Testis (tissue), 3 donors: Measurements from ENCODE around the gene AFP. TPM values are rescaled to one million over a fixed set of nuclear protein-coding genes. Genes with fewer than 3 reads are reported as not detected.

Source experiments
- DNase-seq: peaks from one replicate; pipeline ENCODE4 v3.0.0-alpha.2; 2019
- H3K27ac ChIP-seq, 2 donors: fragments of 200-600 bp; sonication (generic); one replicate each; pipeline ENCODE4 v1.5.1; 2019
- H3K27me3 ChIP-seq: fragments of 200-600 bp; sonication (generic); one replicate; pipeline ENCODE4 v1.5.1; 2019
- H3K36me3 ChIP-seq: fragments of 200-600 bp; sonication (generic); one replicate; pipeline ENCODE4 v1.5.1; 2017; ENCODE audit warnings: low read depth; ENCODE audit errors: missing control alignments
- H3K4me1 ChIP-seq: fragments of 200-600 bp; sonication (generic); one replicate; pipeline ENCODE4 v1.5.1; 2019
- H3K4me3 ChIP-seq, 2 donors: fragments of 200-600 bp; sonication (generic); one replicate each; pipeline ENCODE4 v1.5.1; 2017 to 2019
- H3K9me3 ChIP-seq: fragments of 200-600 bp; sonication (generic); one replicate; pipeline ENCODE4 v1.5.1; 2017
- POLR2A ChIP-seq: fragments of 450-650 bp; IDR thresholded peaks from one replicate; pipeline ENCODE4 v1.6.1; 2017; ENCODE audit warnings: antibody characterized with exemption, mild to moderate bottlenecking, moderate library complexity
- WGBS, 2 donors: methylation state at CpG; one replicate each; pipeline ENCODE4 v1.1.5; 2018; 5-methylcytosine and 5-hydroxymethylcytosine counted together
- intact Hi-C: fragments of 100-400 bp; cut with DNase I; formaldehyde crosslinking; loops from one replicate; pipeline ENCODE4 v1.15.1; 2023; ENCODE audit warnings: low total_unique reads
- polyA plus RNA-seq: library from polyadenylated mRNA; stranded (reverse); fragments of 350-450 nt; fragmentation: Illumina TruSeq; extraction: RNeasy Lipid Tissue Mini Kit (QIAGEN cat#74804); gene quantifications from one replicate; pipeline ENCODE4 v1.2.3, GENCODE V29; 2014; ENCODE audit warnings: low read depth, low replicate concordance; ENCODE audit not compliant: insufficient read depth
- total RNA-seq, 2 donors: library from RNA; depleted of rRNA; stranded (reverse); fragments of >200 nt; gene quantifications; one replicate each; pipeline ENCODE4 v1.2.3, GENCODE V29; 2016
- TF ChIP-seq, protein P1 (sequence below), 3 experiments: fragments of 450-650 bp in 2 of 3; fragments of 200-600 bp in 1 of 3; sonication (generic) in 1 of 3; IDR thresholded peaks; one replicate each; pipeline ENCODE4 v1.5.1; 2016 to 2019; ENCODE audit warnings: antibody characterized with exemption in 3 of 3, mild to moderate bottlenecking in 2 of 3, moderate library complexity in 1 of 3

Gene AFP
- total and polyA plus RNA-seq, 3 donors from 2014 or later: 0.16 TPM; not detected in 2

DNA sequence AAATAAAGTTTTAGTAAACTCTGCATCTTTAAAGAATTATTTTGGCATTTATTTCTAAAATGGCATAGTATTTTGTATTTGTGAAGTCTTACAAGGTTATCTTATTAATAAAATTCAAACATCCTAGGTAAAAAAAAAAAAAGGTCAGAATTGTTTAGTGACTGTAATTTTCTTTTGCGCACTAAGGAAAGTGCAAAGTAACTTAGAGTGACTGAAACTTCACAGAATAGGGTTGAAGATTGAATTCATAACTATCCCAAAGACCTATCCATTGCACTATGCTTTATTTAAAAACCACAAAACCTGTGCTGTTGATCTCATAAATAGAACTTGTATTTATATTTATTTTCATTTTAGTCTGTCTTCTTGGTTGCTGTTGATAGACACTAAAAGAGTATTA lies 31.6 kb upstream of the AFP start:
- Histone ChIP-seq H3K27me3 (no peaks in the 10 kb centered on the region), H3K4me1 (no peaks in the 10 kb centered on the region), H3K27ac (no peak overlapping the region), H3K9me3 (no peaks in the 10 kb centered on the region), H3K4me3 (no peak overlapping the region), H3K36me3 (no peaks in the 10 kb centered on the region)
- intact Hi-C loops: no loop called here
- WGBS, 2 donors: 90 to 97% methylated on average over 1 of the region's 1 CpG
- TF ChIP-seq, protein P1, sequence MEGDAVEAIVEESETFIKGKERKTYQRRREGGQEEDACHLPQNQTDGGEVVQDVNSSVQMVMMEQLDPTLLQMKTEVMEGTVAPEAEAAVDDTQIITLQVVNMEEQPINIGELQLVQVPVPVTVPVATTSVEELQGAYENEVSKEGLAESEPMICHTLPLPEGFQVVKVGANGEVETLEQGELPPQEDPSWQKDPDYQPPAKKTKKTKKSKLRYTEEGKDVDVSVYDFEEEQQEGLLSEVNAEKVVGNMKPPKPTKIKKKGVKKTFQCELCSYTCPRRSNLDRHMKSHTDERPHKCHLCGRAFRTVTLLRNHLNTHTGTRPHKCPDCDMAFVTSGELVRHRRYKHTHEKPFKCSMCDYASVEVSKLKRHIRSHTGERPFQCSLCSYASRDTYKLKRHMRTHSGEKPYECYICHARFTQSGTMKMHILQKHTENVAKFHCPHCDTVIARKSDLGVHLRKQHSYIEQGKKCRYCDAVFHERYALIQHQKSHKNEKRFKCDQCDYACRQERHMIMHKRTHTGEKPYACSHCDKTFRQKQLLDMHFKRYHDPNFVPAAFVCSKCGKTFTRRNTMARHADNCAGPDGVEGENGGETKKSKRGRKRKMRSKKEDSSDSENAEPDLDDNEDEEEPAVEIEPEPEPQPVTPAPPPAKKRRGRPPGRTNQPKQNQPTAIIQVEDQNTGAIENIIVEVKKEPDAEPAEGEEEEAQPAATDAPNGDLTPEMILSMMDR (IDR thresholded peaks at IDR 0.05): no peak
- TF ChIP-seq POLR2A: no peak
- DNase-seq: no peak

DNA sequence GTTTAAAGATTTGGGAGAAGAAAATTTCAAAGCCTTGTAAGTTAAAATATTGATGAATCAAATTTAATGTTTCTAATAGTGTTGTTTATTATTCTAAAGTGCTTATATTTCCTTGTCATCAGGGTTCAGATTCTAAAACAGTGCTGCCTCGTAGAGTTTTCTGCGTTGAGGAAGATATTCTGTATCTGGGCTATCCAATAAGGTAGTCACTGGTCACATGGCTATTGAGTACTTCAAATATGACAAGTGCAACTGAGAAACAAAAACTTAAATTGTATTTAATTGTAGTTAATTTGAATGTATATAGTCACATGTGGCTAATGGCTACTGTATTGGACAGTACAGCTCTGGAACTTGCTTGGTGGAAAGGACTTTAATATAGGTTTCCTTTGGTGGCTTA lies 30.9 kb upstream of the AFP start:
- H3K4me1 ChIP-seq: no peaks in the 10 kb centered on the region
- intact Hi-C loops: no loop called here
- H3K27ac ChIP-seq: no peak overlapping the region
- no peak for TF ChIP-seq POLR2A
- TF ChIP-seq, protein P1 (IDR thresholded peaks at IDR 0.05): no peak
- DNase-seq: no peak
- H3K27me3 ChIP-seq: no peaks in the 10 kb centered on the region
- no peak overlapping the region for H3K4me3 ChIP-seq
- no peaks in the 10 kb centered on the region for H3K9me3 ChIP-seq
- 80 to 81% methylated on average over 2 of the region's 2 CpGs for WGBS, 2 donors
- no peaks in the 10 kb centered on the region for H3K36me3 ChIP-seq

DNA sequence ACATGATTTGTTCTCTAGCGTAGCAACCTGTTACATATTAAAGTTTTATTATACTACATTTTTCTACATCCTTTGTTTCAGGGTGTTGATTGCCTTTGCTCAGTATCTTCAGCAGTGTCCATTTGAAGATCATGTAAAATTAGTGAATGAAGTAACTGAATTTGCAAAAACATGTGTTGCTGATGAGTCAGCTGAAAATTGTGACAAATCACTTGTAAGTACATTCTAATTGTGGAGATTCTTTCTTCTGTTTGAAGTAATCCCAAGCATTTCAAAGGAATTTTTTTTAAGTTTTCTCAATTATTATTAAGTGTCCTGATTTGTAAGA lies 29.5 kb upstream of the AFP start:
- H3K27ac ChIP-seq: no peak overlapping the region
- intact Hi-C loops: no loop called here
- no peak overlapping the region for H3K4me3 ChIP-seq
- H3K9me3 ChIP-seq: no peaks in the 10 kb centered on the region
- TF ChIP-seq, protein P1 (IDR thresholded peaks at IDR 0.05): no peak
- TF ChIP-seq POLR2A: no peak
- H3K27me3 ChIP-seq: no peaks in the 10 kb centered on the region
- WGBS, 2 donors: 90 to 97% methylated on average over 1 of the region's 1 CpG
- H3K36me3 ChIP-seq: no peaks in the 10 kb centered on the region
- H3K4me1 ChIP-seq: no peaks in the 10 kb centered on the region
- no peak for DNase-seq

DNA sequence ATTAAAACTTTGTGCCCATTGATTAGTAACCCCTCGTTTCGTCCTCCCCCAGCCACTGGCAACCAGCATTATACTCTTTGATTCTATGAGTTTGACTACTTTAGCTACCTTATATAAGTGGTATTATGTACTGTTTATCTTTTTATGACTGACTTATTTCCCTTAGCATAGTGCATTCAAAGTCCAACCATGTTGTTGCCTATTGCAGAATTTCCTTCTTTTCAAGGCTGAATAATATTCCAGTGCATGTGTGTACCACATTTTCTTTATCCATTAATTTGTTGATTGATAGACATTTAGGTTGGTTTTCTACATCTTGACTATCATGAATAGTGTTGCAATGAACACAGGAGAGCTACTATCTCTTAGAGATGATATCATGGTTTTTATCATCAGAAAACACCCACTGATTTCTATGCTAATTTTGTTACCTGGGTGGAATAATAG lies 28.8 kb upstream of the AFP start:
- 90 to 98% methylated on average over 2 of the region's 2 CpGs for WGBS, 2 donors
- TF ChIP-seq, protein P1 (IDR thresholded peaks at IDR 0.05): no peak
- no peak for TF ChIP-seq POLR2A

DNA sequence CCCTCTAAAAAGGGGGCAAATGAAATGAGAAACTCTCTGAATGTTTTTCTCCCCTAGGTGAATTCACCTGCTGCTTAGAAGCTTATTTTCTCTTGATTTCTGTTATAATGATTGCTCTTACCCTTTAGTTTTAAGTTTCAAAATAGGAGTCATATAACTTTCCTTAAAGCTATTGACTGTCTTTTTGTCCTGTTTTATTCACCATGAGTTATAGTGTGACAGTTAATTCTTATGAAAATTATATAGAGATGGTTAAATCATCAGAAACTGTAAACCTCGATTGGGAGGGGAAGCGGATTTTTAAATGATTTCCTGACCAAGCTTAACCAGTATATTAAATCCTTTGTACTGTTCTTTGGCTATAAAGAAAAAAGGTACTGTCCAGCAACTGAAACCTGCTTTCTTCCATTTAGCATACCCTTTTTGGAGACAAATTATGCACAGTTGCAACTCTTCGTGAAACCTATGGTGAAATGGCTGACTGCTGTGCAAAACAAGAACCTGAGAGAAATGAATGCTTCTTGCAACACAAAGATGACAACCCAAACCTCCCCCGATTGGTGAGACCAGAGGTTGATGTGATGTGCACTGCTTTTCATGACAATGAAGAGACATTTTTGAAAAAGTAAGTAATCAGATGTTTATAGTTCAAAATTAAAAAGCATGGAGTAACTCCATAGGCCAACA lies 27.7 kb upstream of the AFP start:
- no peaks in the 10 kb centered on the region for H3K4me1 ChIP-seq
- intact Hi-C loops: no loop called here
- no peaks in the 10 kb centered on the region for H3K36me3 ChIP-seq
- no peaks in the 10 kb centered on the region for H3K27me3 ChIP-seq
- no peak overlapping the region for H3K27ac ChIP-seq
- H3K4me3 ChIP-seq: no peak overlapping the region
- DNase-seq: no peak
- WGBS, 2 donors: 80 to 82% methylated on average over 4 of the region's 4 CpGs
- TF ChIP-seq, protein P1 (IDR thresholded peaks at IDR 0.05): no peak
- no peak for TF ChIP-seq POLR2A
- H3K9me3 ChIP-seq: no peaks in the 10 kb centered on the region

More for the DNA sequence above, 28.8 kb upstream of the AFP start:
- no peaks in the 10 kb centered on the region for H3K27me3 ChIP-seq
- H3K27ac ChIP-seq: no peak overlapping the region
- intact Hi-C loops: no loop called here
- no peak for DNase-seq
- H3K9me3 ChIP-seq: no peaks in the 10 kb centered on the region
- H3K36me3 ChIP-seq: no peaks in the 10 kb centered on the region
- H3K4me3 ChIP-seq: no peak overlapping the region
- no peaks in the 10 kb centered on the region for H3K4me1 ChIP-seq
